NOMO-1 treated with dmso at 0.1 percent for 144 hours (cell line): Measurements from ENCODE around the gene OR4E2.
"Not testable (repeated sequence)": the region's sequence is repeated elsewhere in the genome, so short reads cannot be mapped to it uniquely, and the experiment has no call there.

Experiments used
- DNase-seq: peaks from one replicate; lab custom pipeline; 2025; ENCODE audit not compliant: unreplicated experiment; lab: John Stamatoyannopoulos, UW

The OR4E2 gene

GRCh38 chr14:21694425-21694824, 40.8 kb downstream of the OR4E2 start:
- no peak for DNase-seq

GRCh38 chr14:21697662-21698061, 44.0 kb downstream of the OR4E2 start:
- DNase-seq: not testable (repeated sequence)

GRCh38 chr14:21698538-21698937, 44.9 kb downstream of the OR4E2 start:
- DNase-seq: not testable (repeated sequence)

- DNase-seq: no peak
Observed at GRCh38 chr14:21699551-21699950, 45.9 kb downstream of the OR4E2 start.

- no peak for DNase-seq
Observed at GRCh38 chr14:21702316-21702715, 48.7 kb downstream of the OR4E2 start.

- DNase-seq: no peak
Observed at GRCh38 chr14:21703357-21704326, 50.0 kb downstream of the OR4E2 start.

GRCh38 chr14:21704338-21704737, 50.7 kb downstream of the OR4E2 start:
- no peak for DNase-seq

- DNase-seq: no peak
Observed at GRCh38 chr14:21711360-21711961, 57.8 kb downstream of the OR4E2 start.

- DNase-seq: no peak
Observed at GRCh38 chr14:21712036-21712435, 58.4 kb downstream of the OR4E2 start.

- no peak for DNase-seq
Observed at GRCh38 chr14:21714318-21714929, 60.8 kb downstream of the OR4E2 start.
